ENCODE results near the gene KIF1A.

- TF ChIP-seq CTCF (IDR thresholded peaks at IDR 0.05; ENCODE audit: insufficient read depth, low read length) (no peak), POLR2AphosphoS5 (IDR thresholded peaks at IDR 0.05; ENCODE audit: low read depth) (no peak)
- TF ChIP-seq, protein P1, sequence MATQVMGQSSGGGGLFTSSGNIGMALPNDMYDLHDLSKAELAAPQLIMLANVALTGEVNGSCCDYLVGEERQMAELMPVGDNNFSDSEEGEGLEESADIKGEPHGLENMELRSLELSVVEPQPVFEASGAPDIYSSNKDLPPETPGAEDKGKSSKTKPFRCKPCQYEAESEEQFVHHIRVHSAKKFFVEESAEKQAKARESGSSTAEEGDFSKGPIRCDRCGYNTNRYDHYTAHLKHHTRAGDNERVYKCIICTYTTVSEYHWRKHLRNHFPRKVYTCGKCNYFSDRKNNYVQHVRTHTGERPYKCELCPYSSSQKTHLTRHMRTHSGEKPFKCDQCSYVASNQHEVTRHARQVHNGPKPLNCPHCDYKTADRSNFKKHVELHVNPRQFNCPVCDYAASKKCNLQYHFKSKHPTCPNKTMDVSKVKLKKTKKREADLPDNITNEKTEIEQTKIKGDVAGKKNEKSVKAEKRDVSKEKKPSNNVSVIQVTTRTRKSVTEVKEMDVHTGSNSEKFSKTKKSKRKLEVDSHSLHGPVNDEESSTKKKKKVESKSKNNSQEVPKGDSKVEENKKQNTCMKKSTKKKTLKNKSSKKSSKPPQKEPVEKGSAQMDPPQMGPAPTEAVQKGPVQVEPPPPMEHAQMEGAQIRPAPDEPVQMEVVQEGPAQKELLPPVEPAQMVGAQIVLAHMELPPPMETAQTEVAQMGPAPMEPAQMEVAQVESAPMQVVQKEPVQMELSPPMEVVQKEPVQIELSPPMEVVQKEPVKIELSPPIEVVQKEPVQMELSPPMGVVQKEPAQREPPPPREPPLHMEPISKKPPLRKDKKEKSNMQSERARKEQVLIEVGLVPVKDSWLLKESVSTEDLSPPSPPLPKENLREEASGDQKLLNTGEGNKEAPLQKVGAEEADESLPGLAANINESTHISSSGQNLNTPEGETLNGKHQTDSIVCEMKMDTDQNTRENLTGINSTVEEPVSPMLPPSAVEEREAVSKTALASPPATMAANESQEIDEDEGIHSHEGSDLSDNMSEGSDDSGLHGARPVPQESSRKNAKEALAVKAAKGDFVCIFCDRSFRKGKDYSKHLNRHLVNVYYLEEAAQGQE (IDR thresholded peaks at IDR 0.05; ENCODE audit: insufficient replicate concordance, low read depth), result no peak
Observed at GRCh38 chr2:240817496-240818292, 2.3 kb downstream of the KIF1A start.

All from HL-60 (cell line).